AG04450 (cell line): ENCODE measurements around the gene CNEP1R1. TPM values are rescaled to one million over a fixed set of nuclear protein-coding genes. Genes with fewer than 3 reads are reported as not detected.

Experiments used
- CTCF ChIA-PET: fragments of 300-600, 350-600 bp; formaldehyde crosslinking; extraction: SDS; loops from one replicate; lab custom pipeline; 2022; ENCODE audit warnings: antibody characterized with exemption, inconsistent platforms; lab: Charles Lee
- POLR2A ChIA-PET: fragments of 350-600 bp; formaldehyde crosslinking; extraction: SDS; loops from one replicate; lab custom pipeline; 2021; ENCODE audit warnings: antibody characterized with exemption, inconsistent platforms; lab: Yijun Ruan, JAX
- DNase-seq: peaks from one replicate; pipeline ENCODE4 v3.0.0-alpha.2; 2011; ENCODE audit warnings: low read depth, low spot score
- H3K27ac ChIP-seq: one replicate; pipeline ENCODE4 v1.5.1; 2012; ENCODE audit warnings: low read depth, low read length, control low read depth
- H3K27me3 ChIP-seq: one replicate; pipeline ENCODE4 v1.6.0; 2012; ENCODE audit warnings: low read length; ENCODE audit not compliant: control insufficient read depth, insufficient read depth
- H3K4me3 ChIP-seq: 2 replicates; pipeline ENCODE4 v1.5.1; 2011; ENCODE audit warnings: mild to moderate bottlenecking, low read depth, low read length, control low read depth
- H3K9me3 ChIP-seq: 2 replicates; pipeline ENCODE4 v1.5.1; 2012; ENCODE audit warnings: low read length; ENCODE audit not compliant: control insufficient read depth, insufficient read depth
- polyA plus RNA-seq: library from polyadenylated mRNA; depleted of rRNA; stranded (reverse); fragments of >200 nt; gene quantifications from 2 replicates; pipeline ENCODE4 v1.2.3, GENCODE V29; 2011
- TF ChIP-seq, protein P1 (sequence below): IDR thresholded peaks from 2 replicates; pipeline ENCODE4 v1.5.1; 2011; ENCODE audit warnings: low read depth, low read length, control low read depth, inconsistent platforms

The CNEP1R1 gene
- polyA plus RNA-seq, 1 experiment: 33.0 TPM

DNA sequence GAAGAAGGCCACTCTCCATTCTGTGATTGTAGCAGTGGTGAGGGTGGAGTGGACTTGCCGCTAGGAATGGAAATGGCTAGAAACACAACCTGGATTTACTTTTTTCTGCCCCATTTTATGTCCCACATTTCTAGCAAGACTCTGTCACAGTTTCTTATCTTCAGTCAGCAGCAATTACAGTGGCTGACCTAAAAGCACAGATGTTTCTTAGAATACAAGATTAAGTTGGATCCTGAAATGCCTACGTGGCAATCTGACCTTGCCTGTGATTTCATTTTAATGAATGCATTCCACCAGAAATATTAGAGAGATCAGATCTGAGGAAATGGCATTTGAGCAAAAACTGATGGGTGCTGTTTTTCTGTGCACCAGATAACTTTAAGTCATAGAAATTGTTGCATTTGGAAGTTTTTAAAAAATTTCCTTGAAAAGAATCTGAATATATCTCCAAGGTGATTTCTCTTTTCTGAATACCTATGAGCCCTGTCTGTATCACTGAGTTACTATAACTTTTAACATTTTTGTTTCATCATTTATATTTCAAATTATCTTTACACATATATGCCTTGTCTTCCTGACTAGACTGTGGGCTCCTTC is 46.1 kb downstream of the CNEP1R1 start:
- CTCF ChIA-PET: interaction anchor here (1.0 to 2.0 kb wide), 3 partner anchors 46 to 140 kb away, joined by 3 to 9 read pairs (median 4); partner anchors contain the start of gene CNEP1R1
- Histone ChIP-seq H3K27ac (no peak overlapping the region), H3K27me3 (no peaks in the 10 kb centered on the region), H3K4me3 (no peak overlapping the region), H3K9me3 (no peaks in the 10 kb centered on the region)
- no peak for DNase-seq
- POLR2A ChIA-PET: no interaction called here
- TF ChIP-seq, protein P1, sequence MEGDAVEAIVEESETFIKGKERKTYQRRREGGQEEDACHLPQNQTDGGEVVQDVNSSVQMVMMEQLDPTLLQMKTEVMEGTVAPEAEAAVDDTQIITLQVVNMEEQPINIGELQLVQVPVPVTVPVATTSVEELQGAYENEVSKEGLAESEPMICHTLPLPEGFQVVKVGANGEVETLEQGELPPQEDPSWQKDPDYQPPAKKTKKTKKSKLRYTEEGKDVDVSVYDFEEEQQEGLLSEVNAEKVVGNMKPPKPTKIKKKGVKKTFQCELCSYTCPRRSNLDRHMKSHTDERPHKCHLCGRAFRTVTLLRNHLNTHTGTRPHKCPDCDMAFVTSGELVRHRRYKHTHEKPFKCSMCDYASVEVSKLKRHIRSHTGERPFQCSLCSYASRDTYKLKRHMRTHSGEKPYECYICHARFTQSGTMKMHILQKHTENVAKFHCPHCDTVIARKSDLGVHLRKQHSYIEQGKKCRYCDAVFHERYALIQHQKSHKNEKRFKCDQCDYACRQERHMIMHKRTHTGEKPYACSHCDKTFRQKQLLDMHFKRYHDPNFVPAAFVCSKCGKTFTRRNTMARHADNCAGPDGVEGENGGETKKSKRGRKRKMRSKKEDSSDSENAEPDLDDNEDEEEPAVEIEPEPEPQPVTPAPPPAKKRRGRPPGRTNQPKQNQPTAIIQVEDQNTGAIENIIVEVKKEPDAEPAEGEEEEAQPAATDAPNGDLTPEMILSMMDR: no peak

DNA sequence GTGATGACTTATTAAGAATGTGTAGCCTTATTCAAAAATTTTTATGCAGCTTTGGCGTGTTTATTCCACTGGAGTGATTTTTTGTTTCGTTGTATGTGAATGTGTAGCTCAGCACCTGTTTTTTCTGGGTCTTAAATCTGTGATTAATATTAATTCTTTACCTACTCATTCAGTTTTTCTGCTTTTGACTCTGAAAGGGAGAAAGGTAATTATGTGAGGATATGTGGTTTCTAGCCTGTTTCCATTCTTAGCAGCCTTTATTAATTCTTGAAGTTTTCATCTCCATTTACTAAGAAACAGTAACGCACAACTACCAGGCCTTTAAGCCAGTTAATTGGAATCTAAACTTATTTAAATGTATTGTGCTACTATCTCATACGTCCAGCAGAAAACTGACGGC is 47.7 kb downstream of the CNEP1R1 start:
- no peak overlapping the region for H3K27ac ChIP-seq
- no peaks in the 10 kb centered on the region for H3K27me3 ChIP-seq
- no peak overlapping the region for H3K4me3 ChIP-seq
- TF ChIP-seq, protein P1: no peak
- no peaks in the 10 kb centered on the region for H3K9me3 ChIP-seq
- no peak for DNase-seq
- POLR2A ChIA-PET: no interaction called here
- CTCF ChIA-PET: interaction anchor here (2.0 kb wide), 1 partner anchor 47 kb away, joined by 9 read pairs; the partner anchor contains the start of gene CNEP1R1

DNA sequence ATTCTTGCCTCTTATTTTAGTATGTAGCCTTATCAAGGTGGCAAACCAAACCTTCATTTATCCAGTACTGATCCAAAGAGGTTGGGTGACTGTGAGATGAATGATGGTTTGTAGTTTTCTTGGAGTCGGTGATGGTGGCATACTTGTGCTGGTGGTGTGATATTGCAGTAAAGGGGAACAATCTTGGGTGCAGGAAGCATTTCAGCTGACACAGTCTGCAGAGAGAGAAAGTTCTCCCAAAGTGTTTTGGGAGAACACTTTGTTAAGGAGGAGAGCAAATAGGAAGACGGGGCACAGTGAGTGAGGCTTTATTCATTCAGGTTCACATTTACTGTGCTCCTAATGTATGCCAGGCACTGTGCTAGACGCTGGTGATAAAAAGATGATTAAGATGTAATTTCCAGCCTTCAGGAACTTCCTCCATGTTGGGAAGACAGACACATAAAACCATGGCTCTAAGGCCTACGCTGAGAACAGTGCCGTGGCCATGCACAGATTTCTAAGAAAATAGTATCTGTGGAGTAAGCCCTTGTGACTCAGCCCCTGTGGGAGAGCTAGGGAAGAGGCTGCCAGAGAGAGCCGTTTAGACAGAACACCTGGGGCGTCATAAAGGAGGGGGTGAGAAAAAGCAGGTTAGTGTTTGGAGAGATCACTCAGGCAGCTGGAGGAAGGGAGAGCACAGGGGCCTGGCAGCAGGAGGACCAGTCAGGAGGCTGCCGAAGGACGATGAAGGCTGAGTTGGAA is 54.5 kb downstream of the CNEP1R1 start:
- no peak for DNase-seq
- ChIA-PET CTCF (interaction anchor here (0.9 to 3.8 kb wide), 2 partner anchors 12 to 131 kb away, joined by 3 to 15 read pairs; no protein-coding TSS in a partner anchor), POLR2A (no interaction called here)
- no peak overlapping the region for H3K27ac ChIP-seq
- no peaks in the 10 kb centered on the region for H3K27me3 ChIP-seq
- H3K4me3 ChIP-seq: no peak overlapping the region
- TF ChIP-seq, protein P1: no peak
- H3K9me3 ChIP-seq: no peaks in the 10 kb centered on the region

DNA sequence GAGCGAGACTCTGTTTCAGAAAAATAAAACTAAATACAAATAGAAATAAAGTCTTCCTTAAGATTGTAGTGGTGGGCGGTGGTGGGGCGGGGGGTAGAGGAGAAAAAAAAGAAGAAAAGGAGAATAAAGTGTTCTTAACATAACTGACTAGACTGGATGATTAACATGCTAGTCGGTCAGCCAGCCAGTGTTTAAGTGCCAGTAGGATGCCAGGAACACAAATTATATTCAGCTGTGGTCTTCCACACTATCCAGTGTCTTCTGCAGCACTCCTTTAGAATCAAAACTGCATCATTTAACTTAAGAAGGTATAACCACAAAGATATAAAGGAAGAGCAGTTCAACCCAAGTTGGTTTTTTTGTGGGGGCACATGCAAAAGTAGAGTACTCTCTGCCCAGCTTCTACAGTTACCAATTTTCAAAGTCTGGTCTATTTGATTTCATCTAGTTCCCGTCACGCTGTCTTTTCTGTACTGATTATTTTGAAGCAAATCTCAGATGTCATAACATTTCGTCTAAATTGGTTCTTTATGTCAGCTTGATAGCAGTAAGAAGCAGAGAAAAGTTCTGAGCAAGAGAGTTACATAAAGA is 56.5 kb downstream of the CNEP1R1 start:
- CTCF ChIA-PET: interaction anchor here (1.3 kb wide), 1 partner anchor 57 kb away, joined by 6 read pairs; the partner anchor contains the start of gene CNEP1R1
- no peak for DNase-seq
- H3K27me3 ChIP-seq: no peaks in the 10 kb centered on the region
- TF ChIP-seq, protein P1: no peak
- H3K4me3 ChIP-seq: no peak overlapping the region
- no peak overlapping the region for H3K27ac ChIP-seq
- POLR2A ChIA-PET: no interaction called here
- H3K9me3 ChIP-seq: no peaks in the 10 kb centered on the region
